22Rv1 (cell line): ENCODE results near the gene CFAP210.
A peak's percentile ranks its signal among the peaks of the same experiment; 100 is the strongest.

ENCODE experiments used
- H3K27ac ChIP-seq: fragments of 450-650 bp; 2 replicates; pipeline ENCODE4 v1.5.1; 2017
- ZFX ChIP-seq: fragments of 450-650 bp; IDR thresholded peaks from 2 replicates; pipeline ENCODE4 v1.6.1; 2017; ENCODE audit warnings: antibody characterized with exemption, borderline replicate concordance
- TF ChIP-seq, protein P1 (sequence below): fragments of 450-650 bp; IDR thresholded peaks from 2 replicates; pipeline ENCODE4 v1.5.1; 2017; ENCODE audit warnings: mild to moderate bottlenecking

CFAP210 gene

DNA sequence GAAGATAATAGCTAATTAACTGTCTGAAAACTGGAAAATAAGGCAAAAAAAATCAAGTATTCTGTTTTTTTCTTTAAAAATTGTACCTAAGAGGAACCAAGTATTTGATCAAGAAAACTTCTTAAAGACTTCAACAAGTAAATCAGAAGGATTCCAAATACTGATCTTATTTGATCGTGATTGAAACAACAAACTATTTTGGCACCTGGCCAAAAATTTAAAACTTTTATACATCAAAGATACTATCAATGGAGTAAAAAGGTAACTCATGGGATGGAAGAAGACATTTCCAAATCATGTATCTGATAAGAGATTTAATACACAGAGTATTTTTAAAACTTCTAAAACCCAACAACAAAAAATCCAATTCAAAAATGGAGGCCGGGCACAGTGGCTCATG is 46.7 kb downstream of the CFAP210 start:
- H3K27ac ChIP-seq: no peak overlapping the region
- TF ChIP-seq, protein P1, sequence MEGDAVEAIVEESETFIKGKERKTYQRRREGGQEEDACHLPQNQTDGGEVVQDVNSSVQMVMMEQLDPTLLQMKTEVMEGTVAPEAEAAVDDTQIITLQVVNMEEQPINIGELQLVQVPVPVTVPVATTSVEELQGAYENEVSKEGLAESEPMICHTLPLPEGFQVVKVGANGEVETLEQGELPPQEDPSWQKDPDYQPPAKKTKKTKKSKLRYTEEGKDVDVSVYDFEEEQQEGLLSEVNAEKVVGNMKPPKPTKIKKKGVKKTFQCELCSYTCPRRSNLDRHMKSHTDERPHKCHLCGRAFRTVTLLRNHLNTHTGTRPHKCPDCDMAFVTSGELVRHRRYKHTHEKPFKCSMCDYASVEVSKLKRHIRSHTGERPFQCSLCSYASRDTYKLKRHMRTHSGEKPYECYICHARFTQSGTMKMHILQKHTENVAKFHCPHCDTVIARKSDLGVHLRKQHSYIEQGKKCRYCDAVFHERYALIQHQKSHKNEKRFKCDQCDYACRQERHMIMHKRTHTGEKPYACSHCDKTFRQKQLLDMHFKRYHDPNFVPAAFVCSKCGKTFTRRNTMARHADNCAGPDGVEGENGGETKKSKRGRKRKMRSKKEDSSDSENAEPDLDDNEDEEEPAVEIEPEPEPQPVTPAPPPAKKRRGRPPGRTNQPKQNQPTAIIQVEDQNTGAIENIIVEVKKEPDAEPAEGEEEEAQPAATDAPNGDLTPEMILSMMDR: no peak
- TF ChIP-seq ZFX: no peak

DNA sequence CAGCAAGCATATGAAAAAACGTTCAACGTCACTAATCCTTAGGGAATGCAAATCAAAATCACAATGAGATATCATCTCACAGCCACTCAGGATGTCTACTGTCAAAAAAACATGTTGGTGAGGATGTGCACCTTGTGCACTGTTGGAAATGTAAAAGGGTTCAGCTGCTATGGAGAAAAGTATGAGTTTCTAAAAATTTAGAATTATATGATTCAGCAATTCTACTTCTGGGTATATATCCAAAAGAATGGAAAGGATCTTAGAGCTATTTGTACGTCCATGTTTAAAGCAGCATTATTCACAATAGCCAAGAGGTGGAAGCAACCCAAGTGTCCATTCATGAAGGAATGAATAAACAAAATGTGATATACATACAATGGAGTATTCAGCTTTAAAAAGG is 50.0 kb downstream of the CFAP210 start:
- no peak overlapping the region for H3K27ac ChIP-seq
- TF ChIP-seq ZFX: no peak
- TF ChIP-seq, protein P1: no peak

DNA sequence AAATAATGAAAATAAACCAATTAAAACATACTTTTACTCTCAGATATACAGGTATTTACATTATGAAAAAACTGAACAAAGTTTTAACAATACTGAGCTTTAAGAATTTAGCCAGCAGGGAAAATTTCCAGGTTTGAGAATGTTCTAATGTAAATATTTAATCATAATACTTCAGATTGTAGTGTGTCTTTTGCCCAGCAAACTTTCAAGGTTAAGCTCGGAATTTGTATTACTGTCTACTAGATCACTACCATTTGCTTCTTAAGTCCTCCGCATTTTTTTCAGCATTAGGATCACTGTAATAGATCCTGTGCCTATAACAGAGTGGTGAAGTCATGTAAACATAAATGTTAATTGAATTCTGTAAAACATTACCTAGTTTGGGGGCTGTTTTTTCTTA is 52.7 kb downstream of the CFAP210 start:
- no peak for TF ChIP-seq ZFX
- TF ChIP-seq, protein P1: no peak
- H3K27ac ChIP-seq: peak overlapping the region; percentile 24; the same call in 1 of the 2 replicates

DNA sequence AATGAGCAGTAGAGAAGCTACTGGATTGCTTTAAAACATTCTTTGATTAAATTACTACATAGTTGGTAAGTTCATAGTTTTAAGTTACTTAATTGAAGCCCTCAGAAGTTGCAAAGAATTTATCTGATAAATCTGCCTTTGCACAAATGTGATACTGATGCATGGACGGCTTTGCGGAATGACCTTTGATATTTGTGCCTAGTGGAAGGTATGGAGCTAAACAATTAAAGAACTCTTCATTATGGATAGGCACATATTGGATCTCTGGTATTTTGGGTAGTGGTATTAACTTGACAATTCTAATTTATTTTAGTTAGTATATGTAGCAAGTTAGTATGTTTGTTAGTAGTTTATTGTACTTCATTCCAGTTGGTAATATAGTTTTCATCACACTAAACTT is 54.1 kb downstream of the CFAP210 start:
- H3K27ac ChIP-seq: no peak overlapping the region
- TF ChIP-seq, protein P1: no peak
- TF ChIP-seq ZFX: no peak

DNA sequence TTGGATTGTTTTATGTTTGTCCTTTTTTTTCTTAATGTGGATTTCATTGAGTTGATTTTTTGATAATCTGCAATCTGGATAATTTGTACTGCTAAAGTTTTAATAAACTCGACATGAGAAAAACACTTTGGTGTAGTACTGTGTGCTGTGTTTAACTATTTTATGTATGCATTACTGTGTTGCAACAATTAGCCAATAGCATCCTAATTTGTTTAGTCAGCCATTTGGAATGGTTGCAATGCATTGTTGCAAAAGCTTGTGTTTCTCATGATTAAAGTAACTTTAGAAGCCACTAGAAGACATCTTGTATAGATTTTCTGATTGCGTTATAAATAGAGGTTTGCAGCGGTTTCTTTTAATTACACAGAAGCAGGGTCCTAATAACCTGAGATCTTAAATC is 56.6 kb downstream of the CFAP210 start:
- no peak for TF ChIP-seq ZFX
- TF ChIP-seq, protein P1: no peak
- H3K27ac ChIP-seq: no peak overlapping the region

DNA sequence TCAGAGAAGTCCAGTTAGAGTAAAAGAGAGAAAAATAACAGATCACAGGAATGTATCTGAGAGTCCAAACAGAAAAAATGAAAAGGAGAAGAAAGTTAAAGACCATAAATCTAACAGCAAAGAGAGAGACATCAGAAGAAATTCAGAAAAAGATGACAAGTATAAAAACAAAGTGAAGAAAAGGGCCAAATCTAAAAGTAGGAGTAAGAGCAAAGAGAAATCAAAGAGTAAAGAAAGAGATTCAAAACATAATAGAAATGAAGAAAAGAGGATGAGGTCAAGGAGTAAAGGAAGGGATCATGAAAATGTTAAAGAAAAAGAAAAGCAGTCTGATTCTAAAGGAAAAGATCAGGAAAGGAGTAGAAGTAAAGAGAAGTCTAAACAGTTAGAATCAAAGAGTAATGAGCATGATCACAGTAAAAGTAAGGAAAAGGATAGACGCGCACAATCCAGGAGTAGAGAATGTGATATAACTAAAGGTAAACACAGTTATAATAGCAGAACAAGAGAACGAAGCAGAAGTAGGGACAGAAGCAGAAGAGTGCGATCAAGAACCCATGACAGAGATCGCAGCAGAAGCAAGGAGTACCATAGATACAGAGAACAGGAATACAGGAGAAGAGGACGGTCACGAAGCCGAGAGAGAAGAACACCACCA is 57.6 kb downstream of the CFAP210 start:
- no peak for TF ChIP-seq ZFX
- TF ChIP-seq, protein P1: no peak
- H3K27ac ChIP-seq: no peak overlapping the region

DNA sequence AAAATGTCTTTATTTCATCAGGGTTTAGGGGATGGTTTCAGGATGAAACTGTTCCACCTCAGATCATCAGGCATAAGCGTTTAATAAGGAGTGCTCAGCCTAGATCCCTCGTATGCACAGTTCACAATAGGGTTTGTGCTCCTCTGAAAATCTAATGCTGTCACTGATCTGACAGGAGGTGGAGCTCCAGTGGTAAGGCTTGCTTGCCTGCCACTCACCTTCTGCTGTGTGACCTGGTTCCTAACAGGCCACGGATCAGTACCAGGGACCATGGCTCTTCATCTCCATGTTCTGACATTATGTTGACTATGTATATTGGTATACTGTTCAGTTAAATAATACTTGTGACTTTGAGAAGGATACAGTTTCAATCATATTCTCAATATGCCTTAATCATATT is 68.4 kb downstream of the CFAP210 start:
- no peak overlapping the region for H3K27ac ChIP-seq
- no peak for TF ChIP-seq ZFX
- TF ChIP-seq, protein P1: no peak
